ENCODE results near the gene RPS13. TPM values are rescaled to one million over a fixed set of nuclear protein-coding genes. Genes with fewer than 3 reads are reported as not detected.
"Not testable (repeated sequence)": the region's sequence is repeated elsewhere in the genome, so short reads cannot be mapped to it uniquely, and the experiment has no call there.

RPS13 gene
- total RNA-seq, 3 donors from 2014 or later = 1,698 to 1,808 (median 1,780) TPM

GRCh38 chr11:17067417-17067816, 10.1 kb downstream of the RPS13 start:
- DNase-seq (no peak), ATAC-seq (no peak)
- H3K27me3 Mint-ChIP-seq (ENCODE audit: low read depth) = no peaks in the 10 kb centered on the region
- no peaks in the 10 kb centered on the region for H3K36me3 Mint-ChIP-seq (ENCODE audit: insufficient read depth)
- no peaks in the 10 kb centered on the region for H3K4me1 Mint-ChIP-seq (ENCODE audit: low read depth)
- no peaks in the 10 kb centered on the region for H3K9me3 Mint-ChIP-seq
- no peak overlapping the region for H3K4me3 Mint-ChIP-seq

- Mint-ChIP-seq H3K4me1 (ENCODE audit: low read depth) (no peaks in the 10 kb centered on the region), H3K9me3 (no peaks in the 10 kb centered on the region), H3K4me3 (no peak overlapping the region), H3K36me3 (ENCODE audit: insufficient read depth) (no peaks in the 10 kb centered on the region), H3K27me3 (ENCODE audit: low read depth) (no peaks in the 10 kb centered on the region)
- no peak for ATAC-seq
- DNase-seq = no peak
Measured at GRCh38 chr11:17066691-17067090, 10.8 kb downstream of the RPS13 start.

- DNase-seq (peak; percentile 21), ATAC-seq (peak; percentile 82 to 83)
- no peaks in the 10 kb centered on the region for H3K27me3 Mint-ChIP-seq (ENCODE audit: low read depth)
- H3K36me3 Mint-ChIP-seq (ENCODE audit: insufficient read depth) = no peaks in the 10 kb centered on the region
- H3K9me3 Mint-ChIP-seq = no peaks in the 10 kb centered on the region
- no peaks in the 10 kb centered on the region for H3K4me1 Mint-ChIP-seq (ENCODE audit: low read depth)
- no peak overlapping the region for H3K4me3 Mint-ChIP-seq
Measured at GRCh38 chr11:17063171-17064002, 14.1 kb downstream of the RPS13 start.

- not testable (repeated sequence) for ATAC-seq; DNase-seq; H3K4me3 Mint-ChIP-seq; H3K4me1 Mint-ChIP-seq (ENCODE audit: low read depth); H3K36me3 Mint-ChIP-seq (ENCODE audit: insufficient read depth); H3K9me3 Mint-ChIP-seq; H3K27me3 Mint-ChIP-seq (ENCODE audit: low read depth)
Measured at GRCh38 chr11:17051146-17051545, 26.3 kb downstream of the RPS13 start.

GRCh38 chr11:17048491-17048890, 29.0 kb downstream of the RPS13 start:
- H3K36me3 Mint-ChIP-seq (ENCODE audit: insufficient read depth); ATAC-seq; H3K9me3 Mint-ChIP-seq; H3K27me3 Mint-ChIP-seq (ENCODE audit: low read depth); H3K4me1 Mint-ChIP-seq (ENCODE audit: low read depth); H3K4me3 Mint-ChIP-seq; DNase-seq: not testable (repeated sequence)

GRCh38 chr11:17046690-17047089, 30.8 kb downstream of the RPS13 start:
- Mint-ChIP-seq H3K4me1 (ENCODE audit: low read depth) (no peaks in the 10 kb centered on the region), H3K36me3 (ENCODE audit: insufficient read depth) (no peaks in the 10 kb centered on the region), H3K9me3 (no peaks in the 10 kb centered on the region), H3K4me3 (no peak overlapping the region), H3K27me3 (ENCODE audit: low read depth) (peaks cover 5% of the 10 kb centered on the region)
- ATAC-seq = no peak
- no peak for DNase-seq

- ATAC-seq = no peak
Measured at GRCh38 chr11:17036666-17037658, 40.5 kb downstream of the RPS13 start.

GRCh38 chr11:17034027-17034426, 43.4 kb downstream of the RPS13 start:
- H3K9me3 Mint-ChIP-seq; H3K4me1 Mint-ChIP-seq (ENCODE audit: low read depth); H3K4me3 Mint-ChIP-seq; H3K27me3 Mint-ChIP-seq (ENCODE audit: low read depth); DNase-seq; H3K36me3 Mint-ChIP-seq (ENCODE audit: insufficient read depth); ATAC-seq: not testable (repeated sequence)

More at GRCh38 chr11:17036666-17037658, 40.5 kb downstream of the RPS13 start:
- Mint-ChIP-seq H3K4me3 (no peak overlapping the region), H3K36me3 (ENCODE audit: insufficient read depth) (peaks cover 3% of the 10 kb centered on the region), H3K9me3 (no peaks in the 10 kb centered on the region), H3K27me3 (ENCODE audit: low read depth) (peaks cover 10% of the 10 kb centered on the region), H3K4me1 (ENCODE audit: low read depth) (no peaks in the 10 kb centered on the region)
- DNase-seq = no peak

GRCh38 chr11:17026487-17027082, 50.9 kb downstream of the RPS13 start:
- DNase-seq (no peak), ATAC-seq (no peak)
- H3K4me1 Mint-ChIP-seq (ENCODE audit: low read depth) = no peaks in the 10 kb centered on the region
- no peak overlapping the region for H3K4me3 Mint-ChIP-seq
- H3K36me3 Mint-ChIP-seq (ENCODE audit: insufficient read depth) = no peaks in the 10 kb centered on the region
- no peaks in the 10 kb centered on the region for H3K9me3 Mint-ChIP-seq
- H3K27me3 Mint-ChIP-seq (ENCODE audit: low read depth) = no peaks in the 10 kb centered on the region

- ATAC-seq (no peak), DNase-seq (no peak)
- no peaks in the 10 kb centered on the region for H3K36me3 Mint-ChIP-seq (ENCODE audit: insufficient read depth)
- H3K4me3 Mint-ChIP-seq = no peak overlapping the region
- no peaks in the 10 kb centered on the region for H3K27me3 Mint-ChIP-seq (ENCODE audit: low read depth)
- H3K4me1 Mint-ChIP-seq (ENCODE audit: low read depth) = no peaks in the 10 kb centered on the region
- H3K9me3 Mint-ChIP-seq = no peaks in the 10 kb centered on the region
Measured at GRCh38 chr11:17024924-17025323, 52.5 kb downstream of the RPS13 start.

Other genes with a start within 250 kb of the RPS13 start
- 1 to 10 TPM; 2.7 to 3.4 (median 2.7) TPM for gene PLEKHA7, start 63.3 kb downstream of the RPS13 start, total RNA-seq
- gene PIK3C2A, start 130.3 kb upstream of the RPS13 start, total RNA-seq = 10 to 100 TPM; 22.9 to 25.3 (median 23.9) TPM
- 10 to 100 TPM; 18.5 to 22.3 (median 19.6) TPM for gene NUCB2, start 199.1 kb upstream of the RPS13 start, total RNA-seq

Measured in activated T-cell treated with anti-CD3 and anti-CD28 coated beads, Interleukin-2, amount 50 U/mL, for 4 hours (primary cell).